ENCODE results near the gene RAI1. TPM values are rescaled to one million over a fixed set of nuclear protein-coding genes. Genes with fewer than 3 reads are reported as not detected.
A peak's percentile ranks its signal among the peaks of the same experiment; 100 is the strongest.

The RAI1 gene
- total and polyA plus RNA-seq, 2 of the 8 experiments (the other 6 are each of a cell fraction or from before 2014, with no cell fraction given): 0.39 to 1.2 TPM

- peaks cover 2% of the 10 kb centered on the region; the same call in 1 of the 2 replicates for H3K23me2 ChIP-seq (ENCODE audit: low read depth, low read length)
- peak overlapping the region; percentile 39 for H4K91ac ChIP-seq (replicated peaks; ENCODE audit: insufficient read length, low read length)
- no peak overlapping the region for H3K56ac ChIP-seq (replicated peaks; ENCODE audit: insufficient read length, low read depth, low read length)
- FAIRE-seq: no peak
- no peaks in the 10 kb centered on the region for H3K79me2 ChIP-seq (ENCODE audit: control insufficient read depth in 1 of 2, insufficient read depth in 2 of 2, low read length in 2 of 2)
- peak overlapping the region; percentile 19; the same call in 1 of the 2 replicates for H3K18ac ChIP-seq (ENCODE audit: extremely low read depth, low read length)
- H2BK20ac ChIP-seq (ENCODE audit: low read length): 0 out of 2 replicates have a peak overlapping the region, but pooled peaks have one; percentile 86
- ChIA-PET CTCF (ENCODE audit: partially characterized antibody) (interaction anchor here (1.3 to 3.0 kb wide), 2 partner anchors 17 to 20 kb away, joined by 4 to 12 read pairs; partner anchors contain the start of gene RAI1), POLR2A (ENCODE audit: partially characterized antibody) (interaction anchor here (1.2 to 2.0 kb wide), 6 partner anchors 10 to 194 kb away, joined by 3 to 7 read pairs (median 4); partner anchors contain the start of gene RAI1)
- no peaks in the 10 kb centered on the region for H3K36me3 ChIP-seq (ENCODE audit: control insufficient read depth in 2 of 4, insufficient read depth in 4 of 4, low read length in 3 of 4)
- 0 out of 2 replicates have a peak overlapping the region, but pooled peaks have one; percentile 75 for H2BK12ac ChIP-seq (ENCODE audit: low read depth, low read length)
- no peak for DNase-seq (ENCODE audit: low read depth in 1 of 2, low spot score in 2 of 2)
- H4K8ac ChIP-seq (ENCODE audit: extremely low read depth, insufficient read depth, low read length): no peak overlapping the region
- no peak overlapping the region for H2BK120ac ChIP-seq (replicated peaks; ENCODE audit: low read depth, low read length)
- H3K27me3 ChIP-seq (replicated peaks in 1 of 4; ENCODE audit: control insufficient read depth in 3 of 4, extremely low read depth in 1 of 4, insufficient read depth in 3 of 4, low read length in 3 of 4): peaks cover 83 to 95% (median 94%) of the 10 kb centered on the region in 4 experiments
- no peaks in the 10 kb centered on the region for H3K79me1 ChIP-seq (ENCODE audit: low read depth, low read length)
- H2BK15ac ChIP-seq (ENCODE audit: low read length): peak overlapping the region; percentile 72; the same call in 1 of the 2 replicates
- H3K27ac ChIP-seq (ENCODE audit: low read depth, low read length): no peak overlapping the region
- no peak overlapping the region for H3K4ac ChIP-seq (replicated peaks; ENCODE audit: insufficient read length, low read depth, low read length)
- H3K23ac ChIP-seq (ENCODE audit: insufficient read length): no peak overlapping the region
- peak overlapping the region; percentile 88 for H2BK5ac ChIP-seq (ENCODE audit: low read depth, low read length)
- no peak overlapping the region for H2AFZ ChIP-seq (ENCODE audit: low read length)
- WGBS, 2 experiments (ENCODE audit: extremely low coverage in 1 of 2, insufficient coverage in 1 of 2, insufficient read length in 1 of 2, insufficient replicate concordance in 2 of 2, low coverage in 1 of 2, low lambda C conversion rate in 2 of 2, missing lambda C conversion rate in 1 of 2): 20% methylated on average over 1 of the region's 2 CpGs; no CpG with 5 or more reads in 1 of the 2 experiments
- H3K4me1 ChIP-seq (replicated peaks in 1 of 4; ENCODE audit: control insufficient read depth in 3 of 4, insufficient read depth in 4 of 4, low read length in 3 of 4): peaks cover 0 to 38% (median 31%) of the 10 kb centered on the region in 4 experiments; a peak in 6 of 7 replicates
- no peak overlapping the region for H3K9ac ChIP-seq (replicated peaks in 1 of 4; ENCODE audit: extremely low read depth in 1 of 4, low read depth in 3 of 4, low read length in 3 of 4)
- H4K20me1 ChIP-seq (replicated peaks in 1 of 2; ENCODE audit: control insufficient read depth in 1 of 2, insufficient read depth in 2 of 2, low read length in 2 of 2): peaks cover 32 to 43% of the 10 kb centered on the region in 2 experiments
- H3K4me2 ChIP-seq (ENCODE audit: insufficient read depth in 1 of 2, low read depth in 2 of 2, low read length in 2 of 2): peak overlapping the region; percentile 55 to 60
- H3K14ac ChIP-seq (ENCODE audit: insufficient read length): no peak overlapping the region
- no peak overlapping the region for H4K5ac ChIP-seq (ENCODE audit: insufficient read length, low read depth, low read length)
- peak overlapping the region in 2 of 4 experiments; percentile 0 to 47; a peak in 3 of 8 replicates for H3K4me3 ChIP-seq (ENCODE audit: extremely low read depth in 1 of 4, insufficient read depth in 2 of 4, low read depth in 3 of 4, low read length in 4 of 4)
- peak overlapping the region; percentile 90; the same call in 1 of the 2 replicates for H2AK5ac ChIP-seq (ENCODE audit: low read depth, low read length)
- H3K9me3 ChIP-seq (ENCODE audit: insufficient read depth in 2 of 2, low read depth in 1 of 2, low read length in 1 of 2): no peaks in the 10 kb centered on the region
- TF ChIP-seq HDAC2 (IDR thresholded peaks at IDR 0.05; ENCODE audit: borderline replicate concordance in 1 of 2, low read depth in 2 of 2, low read length in 2 of 2): no peak
- TF ChIP-seq TEAD4 (IDR thresholded peaks at IDR 0.05; ENCODE audit: low read depth, low read length): no peak
- TF ChIP-seq SP4 (IDR thresholded peaks at IDR 0.05; ENCODE audit: low read length): no peak
- TF ChIP-seq FOSL1 (IDR thresholded peaks at IDR 0.05; ENCODE audit: insufficient read depth, low read depth, low read length): no peak
- no peak for TF ChIP-seq RNF2 (IDR thresholded peaks at IDR 0.05; ENCODE audit: borderline replicate concordance, low read depth, low read length, missing control alignments, poor library complexity, severe bottlenecking)
- no peak for TF ChIP-seq GTF2F1 (IDR thresholded peaks at IDR 0.05; ENCODE audit: borderline replicate concordance, low read depth, low read length)
- TF ChIP-seq CHD1 (IDR thresholded peaks at IDR 0.05; ENCODE audit: low read depth, low read length): no peak
- no peak for TF ChIP-seq SRF (IDR thresholded peaks at IDR 0.05; ENCODE audit: low read depth, low read length)
- TF ChIP-seq SP1 (IDR thresholded peaks at IDR 0.05; ENCODE audit: low read depth, low read length): no peak
- TF ChIP-seq GABPA (IDR thresholded peaks at IDR 0.05; ENCODE audit: borderline replicate concordance, insufficient read depth, low read length): no peak
- no peak for TF ChIP-seq CBX5 (IDR thresholded peaks at IDR 0.05; ENCODE audit: low read depth, low read length)
- no peak for TF ChIP-seq YY1 (IDR thresholded peaks at IDR 0.05; ENCODE audit: low read depth, low read length)
- TF ChIP-seq BCL11A (IDR thresholded peaks at IDR 0.05; ENCODE audit: low read depth in 2 of 2, low read length in 2 of 2): no peak
These were observed 19.9 kb downstream of the RAI1 start for GRCh38 chr17:17701112-17701511.

Data from H1 (cell line).